Ectodermal cell (in vitro differentiated cells): ENCODE data around the gene STING1. TPM values are rescaled to one million over a fixed set of nuclear protein-coding genes. Genes with fewer than 3 reads are reported as not detected.
"Not testable (repeated sequence)": the region's sequence is repeated elsewhere in the genome, so short reads cannot be mapped to it uniquely, and the experiment has no call there.

Experiments
- H3K27ac ChIP-seq: 2 replicates; pipeline ENCODE4 v1.7.0; 2013; ENCODE audit warnings: mild to moderate bottlenecking, low read depth, low read length; ENCODE audit not compliant: insufficient read depth, poor library complexity, severe bottlenecking
- H3K27me3 ChIP-seq: 2 replicates; pipeline ENCODE4 v1.7.0; 2013; ENCODE audit warnings: mild to moderate bottlenecking, low read length; ENCODE audit not compliant: insufficient read depth, control insufficient read depth, poor library complexity, severe bottlenecking
- H3K36me3 ChIP-seq: one replicate; pipeline ENCODE4 v1.7.0; 2013; ENCODE audit warnings: low read length; ENCODE audit not compliant: control insufficient read depth, insufficient read depth
- H3K4me1 ChIP-seq: one replicate; pipeline ENCODE4 v1.7.0; 2013; ENCODE audit warnings: low read length; ENCODE audit not compliant: control insufficient read depth, insufficient read depth
- H3K4me3 ChIP-seq: 2 replicates; pipeline ENCODE4 v1.7.0; 2013; ENCODE audit warnings: low read depth, low read length, control low read depth; ENCODE audit not compliant: insufficient read depth
- H3K9me3 ChIP-seq: 2 replicates; pipeline ENCODE4 v1.7.0; 2013; ENCODE audit warnings: mild to moderate bottlenecking, low read length, moderate library complexity; ENCODE audit not compliant: control insufficient read depth
- WGBS, 2 experiments: methylation state at CpG; one replicate each; pipeline ENCODE4 v1.1.7; 2013; ENCODE audit warnings: missing lambda C conversion rate in 2 of 2; 5-methylcytosine and 5-hydroxymethylcytosine counted together
- polyA plus RNA-seq, 4 experiments: library from polyadenylated mRNA; stranded (reverse); fragments of 50-300 nt; gene quantifications; one replicate each; pipeline ENCODE4 v1.2.3, GENCODE V29; 2013

Gene STING1
- 0.37 TPM for polyA plus RNA-seq (2013, experiment 1 of 4)
- polyA plus RNA-seq (2013, experiment 2 of 4): 0.60 TPM
- 0.21 TPM for polyA plus RNA-seq (2013, experiment 3 of 4)
- polyA plus RNA-seq (2013, experiment 4 of 4): 0.24 TPM

DNA sequence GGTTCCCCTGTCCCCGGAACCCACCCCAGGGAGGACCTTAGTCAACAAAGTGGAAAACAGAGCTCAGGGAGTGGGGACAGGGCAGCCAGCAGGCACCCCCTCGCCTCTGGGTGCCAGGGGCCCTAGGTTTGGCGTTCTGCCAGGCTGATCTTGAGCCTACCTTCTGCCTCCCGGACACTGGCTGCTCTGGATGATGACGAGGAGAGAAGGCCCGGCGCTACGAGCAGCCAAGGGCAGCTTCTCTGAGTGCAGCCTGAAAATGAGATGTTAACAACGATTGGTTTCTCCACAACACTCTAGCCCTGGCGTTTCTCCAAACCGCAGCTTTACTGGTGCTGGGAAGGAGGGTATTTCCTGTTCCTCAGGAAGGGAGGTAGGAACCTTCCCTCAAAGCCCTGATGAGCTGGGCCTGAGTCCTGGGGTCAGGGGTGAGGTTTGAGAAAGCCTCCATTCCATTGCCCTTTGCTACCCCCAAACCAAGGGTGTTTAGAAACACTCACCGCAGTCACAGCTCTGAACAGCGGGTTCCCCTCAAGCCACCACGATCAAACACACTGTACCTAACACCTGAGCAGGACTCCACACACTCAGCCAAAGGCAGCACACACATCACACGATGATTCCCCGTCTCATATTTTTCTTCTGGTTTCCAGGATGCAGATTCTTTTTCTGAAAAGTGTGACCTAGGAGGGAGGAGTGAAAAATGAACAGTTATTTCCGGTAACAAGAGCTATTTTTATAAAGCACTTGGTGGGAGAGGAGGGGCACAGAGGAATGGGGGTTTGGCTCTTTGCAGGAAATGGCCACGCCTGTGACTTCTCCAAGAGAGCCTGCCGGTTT lies at the start of gene STING1:
Gene STING1 (minus strand): TSS at position 709 of the 840 bp plus-strand sequence. CDS start 1,054 bp downstream, outside the sequence.
- no peaks in the 10 kb centered on the region for H3K9me3 ChIP-seq
- 90% methylated on average over 19 of the region's 19 CpGs for WGBS, 2 experiments
- H3K36me3 ChIP-seq: no peaks in the 10 kb centered on the region
- H3K27me3 ChIP-seq: no peaks in the 10 kb centered on the region
- H3K4me1 ChIP-seq: peaks cover 5% of the 10 kb centered on the region
- H3K27ac ChIP-seq: no peak within 1 kb of the TSS
- no peak within 1 kb of the TSS for H3K4me3 ChIP-seq

DNA sequence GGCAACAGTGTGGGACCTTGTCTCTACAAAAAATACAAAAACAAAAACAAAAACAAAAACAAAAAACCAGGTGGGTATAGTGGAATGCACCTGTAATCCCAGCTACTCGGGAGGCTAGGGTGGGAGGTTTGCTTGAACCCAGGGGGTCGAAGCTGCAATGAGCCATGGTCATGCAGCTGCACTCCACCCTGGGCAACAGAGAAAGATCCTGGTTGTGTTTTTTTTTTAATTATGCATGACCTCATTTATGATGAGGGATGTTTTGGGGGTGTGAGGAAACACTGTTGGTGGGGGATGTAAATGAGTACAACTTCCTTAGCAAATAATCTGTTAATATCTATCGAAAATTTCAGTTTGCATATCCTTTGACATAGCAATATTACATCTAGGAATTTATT lies 49.2 kb upstream of the STING1 start:
- Histone ChIP-seq H3K4me1 (no peaks in the 10 kb centered on the region), H3K9me3 (no peaks in the 10 kb centered on the region), H3K27ac (no peak overlapping the region), H3K36me3 (no peaks in the 10 kb centered on the region), H3K4me3 (no peak overlapping the region), H3K27me3 (no peaks in the 10 kb centered on the region)
- 86 to 93% methylated on average over 2 of the region's 3 CpGs for WGBS, 2 experiments

DNA sequence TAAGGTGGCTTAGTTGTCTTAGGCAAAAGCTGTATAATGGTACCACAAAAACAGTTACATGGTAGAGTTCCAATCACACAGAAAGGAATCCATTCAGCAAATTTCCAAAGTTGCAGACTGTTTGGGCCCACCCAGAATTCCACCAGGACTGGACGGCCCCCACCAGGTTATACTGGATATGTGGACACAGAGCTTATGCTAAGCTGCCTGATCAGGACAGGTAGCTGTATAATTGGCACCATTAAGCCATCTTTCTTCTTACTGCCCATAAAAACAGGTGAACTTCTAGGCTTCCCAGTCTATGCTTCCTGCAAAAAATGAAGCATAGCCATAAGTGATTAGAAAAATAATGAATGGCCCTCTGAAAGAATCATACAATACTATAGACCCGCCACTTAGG lies 47.5 kb upstream of the STING1 start:
- H3K4me1 ChIP-seq, H3K36me3 ChIP-seq, H3K27ac ChIP-seq, H3K4me3 ChIP-seq, H3K9me3 ChIP-seq, H3K27me3 ChIP-seq: not testable (repeated sequence)
- 89 to 98% methylated on average over 2 of the region's 2 CpGs for WGBS, 2 experiments

DNA sequence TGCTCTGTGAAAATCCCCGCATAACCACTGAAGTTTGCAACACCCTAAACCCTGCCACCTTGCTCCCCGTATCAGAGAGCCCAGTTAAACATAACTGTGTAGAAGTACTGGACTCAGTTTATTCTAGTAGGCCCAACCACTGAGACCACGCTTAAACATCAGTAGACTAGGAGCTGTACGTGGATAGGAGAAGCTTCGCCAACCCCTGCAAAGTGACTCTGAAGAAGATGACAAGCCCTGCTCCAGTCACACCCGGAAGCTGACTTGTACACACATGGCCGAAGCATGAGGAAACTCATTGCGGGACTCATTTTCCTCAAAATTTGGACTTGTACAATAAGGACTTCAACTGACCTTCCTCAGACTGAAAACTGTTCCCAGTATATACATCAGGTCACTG lies 46.1 kb upstream of the STING1 start:
- H3K4me3 ChIP-seq, H3K9me3 ChIP-seq, H3K36me3 ChIP-seq, H3K27me3 ChIP-seq, H3K27ac ChIP-seq: not testable (repeated sequence)
- WGBS, 2 experiments: 92 to 95% methylated on average over 8 of the region's 8 CpGs
- H3K4me1 ChIP-seq: peaks cover 20% of the 10 kb centered on the region

DNA sequence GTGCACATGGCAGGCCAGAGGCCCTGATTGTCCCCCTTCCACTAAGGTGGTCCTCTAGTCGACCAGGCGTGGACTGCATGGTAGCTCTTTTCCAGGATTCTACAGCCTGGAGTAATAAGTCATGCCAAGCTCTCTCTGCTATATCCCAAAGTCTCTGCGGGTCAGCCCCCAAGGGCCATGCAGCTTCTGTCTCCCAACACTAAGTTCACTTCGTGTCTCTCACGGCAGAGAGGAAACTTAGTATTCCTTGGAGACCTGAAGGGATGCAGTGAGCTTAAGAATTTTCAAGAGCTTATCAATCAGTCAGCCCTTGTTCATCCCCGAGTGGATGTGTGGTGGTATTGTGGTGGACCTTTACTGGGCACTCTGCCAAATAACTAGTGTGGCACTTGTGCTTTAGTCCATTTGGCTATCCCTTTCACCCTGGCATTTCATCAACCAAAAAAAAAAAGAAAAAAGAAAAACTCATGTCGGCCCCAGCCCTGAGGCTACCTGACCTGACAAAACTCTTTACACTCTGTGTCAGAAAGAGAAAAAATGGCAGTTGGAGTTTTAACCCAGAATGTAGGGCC lies 45.4 kb upstream of the STING1 start:
- H3K4me3 ChIP-seq, H3K27me3 ChIP-seq, H3K27ac ChIP-seq, H3K9me3 ChIP-seq, H3K36me3 ChIP-seq: not testable (repeated sequence)
- peaks cover 26% of the 10 kb centered on the region for H3K4me1 ChIP-seq
- WGBS, 2 experiments: 74 to 83% methylated on average over 6 to 7 of the region's 7 CpGs

DNA sequence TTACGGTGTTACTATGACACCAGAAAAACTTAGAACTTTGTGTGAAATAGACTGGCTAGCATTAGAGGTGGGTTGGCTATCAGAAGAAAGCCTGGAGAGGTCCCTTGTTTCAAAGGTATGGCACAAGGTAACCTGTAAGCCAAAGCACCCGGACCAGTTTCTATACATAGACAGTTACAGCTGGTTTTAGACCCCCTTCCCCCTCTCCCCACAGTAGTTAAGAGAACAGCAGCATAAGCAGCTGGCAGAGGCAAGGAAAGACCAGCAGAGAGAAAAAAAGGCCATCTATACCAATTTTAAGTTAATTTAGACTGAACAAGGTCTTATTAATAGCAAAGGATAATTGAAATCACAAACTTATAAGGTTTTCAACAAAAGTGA lies 44.5 kb upstream of the STING1 start:
- not testable (repeated sequence) for H3K27ac ChIP-seq, H3K9me3 ChIP-seq, H3K27me3 ChIP-seq, H3K36me3 ChIP-seq, H3K4me3 ChIP-seq
- WGBS, 2 experiments: 80% methylated on average over 2 of the region's 2 CpGs
- peaks cover 26% of the 10 kb centered on the region for H3K4me1 ChIP-seq

DNA sequence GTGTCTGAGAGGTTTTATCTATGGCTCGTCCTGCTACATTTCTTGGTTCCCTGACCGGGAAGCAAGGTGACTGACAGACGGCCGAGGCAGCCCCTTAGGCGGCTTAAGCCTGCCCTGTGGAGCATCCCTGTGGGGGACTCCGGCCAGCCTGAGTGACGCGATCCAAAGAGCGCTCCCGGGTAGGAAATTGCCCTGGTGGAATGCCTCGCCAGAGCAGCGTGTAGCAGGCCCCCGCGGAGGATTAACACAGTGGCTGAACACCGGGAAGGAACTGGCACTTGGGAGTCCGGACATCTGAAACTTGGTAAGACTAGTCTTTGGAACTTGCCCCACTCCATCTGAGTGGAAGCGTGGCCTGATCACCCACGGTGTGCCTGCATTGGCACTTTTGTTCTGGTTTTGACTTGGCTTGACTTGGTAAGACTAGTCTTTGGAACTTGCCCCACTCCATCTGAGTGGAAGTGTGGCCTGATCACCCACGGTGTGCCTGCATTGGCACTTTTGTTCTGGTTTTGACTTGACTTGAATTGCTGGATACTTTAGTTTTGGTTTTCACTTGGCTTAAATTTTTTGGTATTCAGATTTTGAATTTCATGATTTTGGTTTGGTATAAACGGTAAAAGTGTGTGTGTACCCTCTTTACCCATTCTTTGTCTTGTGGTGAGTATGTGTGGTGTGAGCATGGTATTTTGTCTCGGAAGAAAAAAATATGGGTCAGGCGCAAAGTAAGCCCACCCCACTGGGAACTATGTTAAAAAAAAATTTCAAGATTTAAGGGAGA lies 43.9 kb upstream of the STING1 start:
- H3K9me3 ChIP-seq, H3K4me3 ChIP-seq, H3K36me3 ChIP-seq, H3K27me3 ChIP-seq, H3K27ac ChIP-seq: not testable (repeated sequence)
- 33 to 35% methylated on average over 22 of the region's 22 CpGs for WGBS, 2 experiments
- H3K4me1 ChIP-seq: peaks cover 26% of the 10 kb centered on the region

DNA sequence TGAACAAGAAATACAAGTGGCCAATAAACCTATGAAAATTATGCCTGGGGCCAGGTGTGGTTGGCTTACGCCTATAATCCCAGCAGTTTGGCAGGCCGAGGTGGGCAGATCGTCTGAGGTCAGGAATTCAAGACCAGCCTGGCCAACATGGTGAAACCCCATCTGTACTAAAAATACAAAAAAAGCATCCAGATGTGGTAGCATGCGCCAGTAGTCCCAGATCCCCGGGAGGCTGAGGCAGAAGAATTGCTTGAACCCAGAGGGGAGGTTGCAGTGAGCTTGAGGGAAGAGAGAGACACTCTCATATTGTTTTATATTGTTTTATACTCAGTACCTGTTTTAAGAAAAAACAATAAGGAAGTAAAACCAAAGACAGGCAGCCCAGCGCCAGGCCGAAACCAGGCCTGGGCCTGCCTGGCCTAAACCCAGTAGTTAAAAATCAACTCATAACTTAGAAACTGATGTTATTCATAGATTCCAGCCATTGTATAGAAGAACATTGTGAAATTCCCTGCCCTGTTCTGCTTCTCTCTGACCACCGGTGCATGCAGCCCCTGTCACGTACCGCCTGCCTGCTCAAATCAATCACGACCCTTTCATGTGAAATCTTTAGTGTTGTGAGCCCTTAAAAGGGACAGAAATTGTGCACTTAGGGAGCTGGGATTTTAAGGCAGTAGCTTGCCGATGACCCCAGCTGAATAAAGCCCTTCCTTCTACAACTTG lies 43.2 kb upstream of the STING1 start:
- H3K36me3 ChIP-seq, H3K4me3 ChIP-seq, H3K27me3 ChIP-seq, H3K27ac ChIP-seq, H3K9me3 ChIP-seq: not testable (repeated sequence)
- peaks cover 26% of the 10 kb centered on the region for H3K4me1 ChIP-seq
- 63 to 66% methylated on average over 11 to 12 of the region's 12 CpGs for WGBS, 2 experiments

DNA sequence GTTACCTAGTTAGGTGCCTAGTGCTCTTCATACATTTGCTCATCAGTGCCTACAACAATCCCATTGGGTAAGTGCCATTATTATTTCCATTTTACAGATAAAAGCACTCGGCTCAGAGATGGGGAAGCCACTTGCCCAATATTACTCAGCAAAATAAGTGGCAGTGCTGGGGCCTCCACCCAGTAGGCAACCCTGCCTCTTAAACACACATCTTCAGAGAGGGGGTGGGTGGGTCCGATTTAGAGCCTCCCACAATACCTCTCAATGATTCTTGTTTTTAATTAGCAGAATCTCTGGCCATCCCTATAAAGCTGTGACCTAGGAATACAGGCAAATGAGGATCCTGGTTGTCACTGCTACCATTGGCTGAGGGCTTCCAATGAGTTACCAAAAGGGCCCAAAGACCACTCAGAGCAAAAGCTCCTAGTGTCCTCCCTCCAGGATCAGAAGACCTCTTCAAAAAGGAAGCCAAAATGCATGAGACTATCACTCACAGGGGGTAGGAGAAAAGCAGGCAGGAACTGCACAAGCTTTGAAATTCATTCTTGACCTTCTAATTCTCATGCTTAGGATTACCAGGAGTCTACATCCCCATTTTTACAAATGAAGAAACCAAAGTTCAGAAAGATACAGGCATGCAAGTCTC lies 42.5 kb upstream of the STING1 start:
- 35 to 39% methylated on average over 2 of the region's 2 CpGs for WGBS, 2 experiments
- H3K4me1 ChIP-seq: peaks cover 26% of the 10 kb centered on the region
- H3K27ac ChIP-seq: no peak overlapping the region
- no peaks in the 10 kb centered on the region for H3K36me3 ChIP-seq
- H3K9me3 ChIP-seq: no peaks in the 10 kb centered on the region
- no peaks in the 10 kb centered on the region for H3K27me3 ChIP-seq
- H3K4me3 ChIP-seq: no peak overlapping the region
